GM12878 (cell line): ENCODE measurements around the gene STT3B. TPM values are rescaled to one million over a fixed set of nuclear protein-coding genes. Genes with fewer than 3 reads are reported as not detected.
"Not testable (repeated sequence)": the region's sequence is repeated elsewhere in the genome, so short reads cannot be mapped to it uniquely, and the experiment has no call there.

ENCODE experiments used
- ATAC-seq: fragments of 200-7000 bp; cut with Tn5 transposase; 3 replicates; pipeline ENCODE4 v1.9.1; 2020; ENCODE audit warnings: mild to moderate bottlenecking, moderate library complexity
- BruUV-seq: library from RNA; stranded (reverse); fragments of 400-500 nt; replicated peaks from 2 replicates; lab custom pipeline; 2021; lab: Mats Ljungman, UMichigan
- CTCF ChIA-PET: fragments of 300-600 bp; sonication (Branson Sonifier 250); formaldehyde crosslinking; extraction: SDS; loops from one replicate; lab custom pipeline; 2021; ENCODE audit warnings: inconsistent platforms; lab: Yijun Ruan, JAX
- POLR2A ChIA-PET: fragments of 350-600 bp; formaldehyde crosslinking; extraction: SDS; loops from one replicate; lab custom pipeline; 2021; ENCODE audit warnings: inconsistent platforms; lab: Charles Lee
- RAD21 ChIA-PET: fragments of 300-600 bp; sonication (Branson Sonifier 250); formaldehyde crosslinking; loops from one replicate; lab custom pipeline; 2023; ENCODE audit warnings: antibody characterized with exemption; ENCODE audit not compliant: unreplicated experiment; lab: Charles Lee
- SMC1A ChIA-PET: fragments of 300-600 bp; sonication (Branson Sonifier 250); formaldehyde crosslinking; loops from one replicate; lab custom pipeline; 2023; ENCODE audit not compliant: unreplicated experiment, uncharacterized antibody; lab: Charles Lee
- DNase-seq: peaks from one replicate; pipeline ENCODE4 v3.0.0-alpha.2; 2011; ENCODE audit warnings: low read depth, low spot score
- FAIRE-seq: peaks from 3 replicates; lab custom pipeline; 2011; peaks lifted over from hg19 to GRCh38; lab: Jason Lieb, UNC
- H2AFZ ChIP-seq: 2 replicates; pipeline ENCODE4 v1.6.0; 2011; ENCODE audit warnings: low read depth, low read length, control low read depth; ENCODE audit not compliant: control insufficient read depth
- H3K27ac ChIP-seq: 2 replicates; pipeline ENCODE4 v1.5.1; 2011; ENCODE audit warnings: control low read depth; ENCODE audit not compliant: control insufficient read depth, insufficient read depth
- H3K27me3 ChIP-seq, 2 experiments: replicated peaks in 1 of 2; 2 replicates each; pipeline versions ENCODE4 v1.6.0 to v1.6.1; 2011; ENCODE audit warnings: low read length in 1 of 2; ENCODE audit not compliant: control insufficient read depth in 2 of 2, insufficient read depth in 2 of 2
- H3K36me3 ChIP-seq, 2 experiments: 2 replicates each; pipeline ENCODE4 v1.5.1; 2011; ENCODE audit warnings: low read length in 1 of 2; ENCODE audit not compliant: control insufficient read depth in 2 of 2, insufficient read depth in 2 of 2
- H3K4me1 ChIP-seq: 2 replicates; pipeline ENCODE4 v1.6.1; 2011; ENCODE audit warnings: mild to moderate bottlenecking, low read length, moderate library complexity, mixed read lengths; ENCODE audit not compliant: control insufficient read depth, insufficient read depth
- H3K4me2 ChIP-seq: 2 replicates; pipeline ENCODE4 v1.6.0; 2011; ENCODE audit warnings: control low read depth; ENCODE audit not compliant: control insufficient read depth, insufficient read depth
- H3K4me3 ChIP-seq: fragments of 200-600 bp; sonication (generic); 2 replicates; pipeline ENCODE4 v1.5.1; 2016
- H3K79me2 ChIP-seq: 2 replicates; pipeline ENCODE4 v1.6.0; 2011; ENCODE audit warnings: low read length; ENCODE audit not compliant: control insufficient read depth, insufficient read depth
- H3K9ac ChIP-seq: 2 replicates; pipeline ENCODE4 v1.8.0; 2011; ENCODE audit warnings: low read length, control low read depth, mixed read lengths; ENCODE audit not compliant: control insufficient read depth, insufficient read depth
- H3K9me3 ChIP-seq: replicated peaks from 3 replicates; pipeline ENCODE4 v1.5.1; 2011; ENCODE audit warnings: mild to moderate bottlenecking, low read length; ENCODE audit not compliant: control insufficient read depth, insufficient read depth
- H4K20me1 ChIP-seq: 2 replicates; pipeline ENCODE4 v1.6.0; 2011; ENCODE audit not compliant: control insufficient read depth, insufficient read depth
- BMI1 ChIP-seq: fragments of 450-650 bp; IDR thresholded peaks from 2 replicates; pipeline ENCODE4 v1.6.1; 2016; ENCODE audit warnings: mild to moderate bottlenecking, moderate library complexity, borderline replicate concordance
- CBFB ChIP-seq: IDR thresholded peaks from 2 replicates; pipeline ENCODE4 v1.6.1; 2016; ENCODE audit warnings: antibody characterized with exemption, low read depth
- IKZF1 ChIP-seq: fragments of 450-650 bp; conservative IDR thresholded peaks from 2 replicates; pipeline ENCODE4 v1.6.1; 2017; ENCODE audit warnings: antibody characterized with exemption, mild to moderate bottlenecking
- MEF2B ChIP-seq: fragments of 450-650 bp; IDR thresholded peaks from 2 replicates; pipeline ENCODE4 v1.6.1; 2018; ENCODE audit warnings: mild to moderate bottlenecking, moderate library complexity; ENCODE audit not compliant: partially characterized antibody, poor library complexity, severe bottlenecking
- WGBS: methylation state at CpG from one replicate; pipeline ENCODE4 v1.1.6; 2016; ENCODE audit warnings: low lambda C conversion rate; ENCODE audit not compliant: insufficient replicate concordance, insufficient coverage; ENCODE audit errors: missing lambda C conversion rate; 5-methylcytosine and 5-hydroxymethylcytosine counted together
- in situ Hi-C: fragments of 300-500 bp; cut with MboI; formaldehyde crosslinking; loops from 9 replicates; pipeline ENCODE4 v1.14.3; 2018; ENCODE audit warnings: mixed read lengths
- intact Hi-C: fragments of 100-400 bp; cut with micrococcal nuclease; formaldehyde crosslinking; loops from one replicate; pipeline ENCODE4 v1.14.2; 2022; ENCODE audit not compliant: unreplicated experiment
- polyA plus RNA-seq, 11 experiments: library from polyadenylated mRNA; depleted of rRNA in 4 of 11; unstranded in 6 of 11; stranded (reverse) in 5 of 11; fragments of >200 nt; fragmentation: Nextera tagmentation in 4 of 11; fragmentation: Illumina TruSeq in 1 of 11; extraction: Ambion mirVana in 4 of 11; extraction: Trizol in 1 of 11; gene quantifications; 1 replicate in 1 of 11; 2 replicates in 10 of 11; pipeline versions ENCODE4 v1.2.1 to v1.2.3, GENCODE V29; 2011 to 2016; ENCODE audit warnings: inconsistent platforms in 2 of 11, missing spikeins in 2 of 11, low read depth in 1 of 11
- total RNA-seq, 4 experiments: library from RNA; depleted of rRNA in 3 of 4; stranded (reverse); fragments of >200 nt in 3 of 4; fragmentation: Illumina TruSeq in 1 of 4; extraction: Trizol in 1 of 4; gene quantifications; 2 replicates each; pipeline versions ENCODE4 v1.2.1 to v1.2.3, GENCODE V29; 2013 to 2021

The STT3B gene
- total and polyA plus RNA-seq, 10 of the 15 experiments (the other 5 are each of a cell fraction or from before 2014, with no cell fraction given) = 19.9 to 208 (median 79.6) TPM

DNA sequence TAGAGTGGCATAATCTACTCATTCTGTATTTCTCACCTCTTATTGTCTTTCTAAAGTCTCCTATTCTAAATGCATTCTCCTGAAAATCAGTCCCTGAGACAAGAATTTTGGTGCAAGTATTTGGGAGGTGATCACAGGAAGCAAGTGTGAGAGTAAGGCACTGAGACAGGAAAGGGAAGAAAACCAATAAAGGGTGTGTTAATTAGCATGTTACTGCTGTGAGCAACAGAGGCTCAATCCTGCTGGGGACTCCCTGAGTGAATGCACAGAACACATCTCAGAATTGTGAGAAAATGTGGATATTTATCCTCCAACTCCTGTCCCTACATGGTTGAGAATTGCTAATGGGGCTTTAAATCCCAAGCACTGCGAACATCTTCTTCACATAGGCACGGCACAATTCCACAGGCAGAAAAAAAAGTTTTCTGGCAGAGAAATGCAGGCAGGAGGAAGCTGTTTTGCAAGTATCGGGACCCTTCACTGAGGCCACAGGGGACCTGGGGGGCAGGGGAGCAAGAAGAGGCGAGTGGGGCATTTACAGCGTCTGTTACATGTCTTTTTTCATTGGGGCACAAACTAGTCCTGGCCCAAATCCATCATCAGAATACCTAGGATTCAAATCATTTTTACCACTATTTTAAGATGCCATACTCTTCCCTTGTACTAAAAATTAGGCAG lies 27.2 kb upstream of the STT3B start:
- 0 out of 2 replicates have a peak, but pooled peaks have one; percentile 15 for TF ChIP-seq IKZF1
- peak; percentile 59 for TF ChIP-seq MEF2B
- no peak for TF ChIP-seq CBFB
- peak; percentile 21; the same call in 1 of the 2 replicates for TF ChIP-seq BMI1
- Histone ChIP-seq H3K4me1 (no peaks in the 10 kb centered on the region), H3K27ac (no peak overlapping the region), H4K20me1 (no peaks in the 10 kb centered on the region), H3K4me2 (no peak overlapping the region), H3K9me3 (no peaks in the 10 kb centered on the region), H3K27me3 (no peaks in the 10 kb centered on the region; a peak in 1 of 4 replicates), H3K79me2 (no peaks in the 10 kb centered on the region), H3K36me3 (no peaks in the 10 kb centered on the region), H3K9ac (no peak overlapping the region), H2AFZ (no peak overlapping the region; the same call in 1 of the 2 replicates), H3K4me3 (no peak overlapping the region)
- FAIRE-seq = no peak
- 20% methylated on average over 5 of the region's 5 CpGs for WGBS
- BruUV-seq = no TSS peak
- RAD21 ChIA-PET = interaction anchor here (1.0 kb wide), 2 partner anchors 35 to 114 kb away, joined by 3 to 4 read pairs; no protein-coding TSS in a partner anchor
- POLR2A ChIA-PET = interaction anchor here (0.6 kb wide), 1 partner anchor 40 kb away, joined by 6 read pairs; no protein-coding TSS in a partner anchor
- intact Hi-C loops (no loop called here), in situ Hi-C loops (no loop called here)
- CTCF ChIA-PET = interaction anchor here (1.5 kb wide), 1 partner anchor 25 kb away, joined by 5 read pairs; no protein-coding TSS in a partner anchor
- SMC1A ChIA-PET = interaction anchor here (1.4 to 6.1 kb wide), 5 partner anchors 26 to 278 kb away, joined by 3 to 31 read pairs (median 10); partner anchors contain the start of gene STT3B
- DNase-seq = no peak
- ATAC-seq = no peak

GRCh38 chr3:31506515-31506914 lies 26.2 kb upstream of the STT3B start:
- in situ Hi-C loops, ATAC-seq: not testable (repeated sequence)
- 71% methylated on average over 7 of the region's 7 CpGs for WGBS

More at GRCh38 chr3:31506515-31506914, 26.2 kb upstream of the STT3B start:
- FAIRE-seq, POLR2A ChIA-PET, H4K20me1 ChIP-seq, H3K9me3 ChIP-seq, DNase-seq, RAD21 ChIA-PET, H2AFZ ChIP-seq, intact Hi-C loops, H3K4me3 ChIP-seq, H3K4me1 ChIP-seq, H3K27me3 ChIP-seq, CTCF ChIA-PET, H3K4me2 ChIP-seq, H3K27ac ChIP-seq, H3K36me3 ChIP-seq, H3K9ac ChIP-seq, H3K79me2 ChIP-seq, BruUV-seq: not testable (repeated sequence)
- SMC1A ChIA-PET = interaction anchor here (1.1 kb wide), 1 partner anchor 25 kb away, joined by 3 read pairs; no protein-coding TSS in a partner anchor
